Testis (tissue), 2 donors: ENCODE data around the gene FLT1.

Experiments used
- CTCF ChIP-seq, 3 experiments: fragments of 450-650 bp in 2 of 3; fragments of 200-600 bp in 1 of 3; sonication (generic) in 1 of 3; IDR thresholded peaks; one replicate each; pipeline ENCODE4 v1.5.1; 2016 to 2019; ENCODE audit warnings: antibody characterized with exemption in 3 of 3, mild to moderate bottlenecking in 2 of 3, moderate library complexity in 1 of 3
- POLR2A ChIP-seq: fragments of 450-650 bp; IDR thresholded peaks from one replicate; pipeline ENCODE4 v1.6.1; 2017; ENCODE audit warnings: antibody characterized with exemption, mild to moderate bottlenecking, moderate library complexity

GRCh38 chr13:28544026-28544425 lies 49.1 kb upstream of the FLT1 start:
- TF ChIP-seq POLR2A: no peak
- TF ChIP-seq CTCF (IDR thresholded peaks at IDR 0.05): no peak
